Measurements from ENCODE around the gene RAE1.

The RAE1 gene

GRCh38 chr20:57374343-57374930, 23.4 kb downstream of the RAE1 start:
- no peak for DNase-seq

- no peak for DNase-seq
Measured at GRCh38 chr20:57374931-57375651, 24.0 kb downstream of the RAE1 start.

- no peak for DNase-seq
Measured at GRCh38 chr20:57375652-57376230, 24.7 kb downstream of the RAE1 start.

- DNase-seq, result no peak
Measured at GRCh38 chr20:57377350-57377749, 26.3 kb downstream of the RAE1 start.

GRCh38 chr20:57378107-57378506, 27.1 kb downstream of the RAE1 start:
- DNase-seq, result no peak

- DNase-seq, result no peak
Measured at GRCh38 chr20:57378646-57379262, 27.7 kb downstream of the RAE1 start.

- DNase-seq, result no peak
Measured at GRCh38 chr20:57379263-57379647, 28.2 kb downstream of the RAE1 start.

GRCh38 chr20:57380081-57380750, 29.2 kb downstream of the RAE1 start:
- no peak for DNase-seq

- peak; percentile 89 for DNase-seq
Measured at GRCh38 chr20:57381596-57382503, 30.8 kb downstream of the RAE1 start.

GRCh38 chr20:57382516-57382915, 31.5 kb downstream of the RAE1 start:
- no peak for DNase-seq

GRCh38 chr20:57383447-57384347, 32.6 kb downstream of the RAE1 start:
- no peak for DNase-seq

GRCh38 chr20:57384486-57384885, 33.4 kb downstream of the RAE1 start:
- no peak for DNase-seq

- no peak for DNase-seq
Measured at GRCh38 chr20:57384953-57385761, 34.1 kb downstream of the RAE1 start.

- no peak for DNase-seq
Measured at GRCh38 chr20:57385940-57386339, 34.9 kb downstream of the RAE1 start.

GRCh38 chr20:57386762-57387161, 35.7 kb downstream of the RAE1 start:
- no peak for DNase-seq

GRCh38 chr20:57387463-57387862, 36.4 kb downstream of the RAE1 start:
- DNase-seq, result no peak

- DNase-seq, result no peak
Measured at GRCh38 chr20:57387945-57388371, 36.9 kb downstream of the RAE1 start.

- DNase-seq, result peak; percentile 93
Measured at GRCh38 chr20:57388953-57389694, 38.1 kb downstream of the RAE1 start.

Data from 8988T (cell line).